Measurements from ENCODE around the gene FGF12.

The FGF12 gene

GRCh38 chr3:192685801-192686200 is 41.5 kb downstream of the FGF12 start:
- DNase-seq (ENCODE audit: low read depth in 1 of 2, low spot score in 1 of 2), result no peak

GRCh38 chr3:192684151-192684550 is 43.2 kb downstream of the FGF12 start:
- no peak for DNase-seq (ENCODE audit: low read depth in 1 of 2, low spot score in 1 of 2)

- no peak for DNase-seq (ENCODE audit: low read depth in 1 of 2, low spot score in 1 of 2)
Measured at GRCh38 chr3:192675958-192676649, 51.2 kb downstream of the FGF12 start.

- no peak for DNase-seq (ENCODE audit: low read depth in 1 of 2, low spot score in 1 of 2)
Measured at GRCh38 chr3:192655628-192656027, 71.7 kb downstream of the FGF12 start.

GRCh38 chr3:192655040-192655439 is 72.3 kb downstream of the FGF12 start:
- DNase-seq (ENCODE audit: low read depth in 1 of 2, low spot score in 1 of 2), result no peak

GRCh38 chr3:192653862-192654261 is 73.5 kb downstream of the FGF12 start:
- DNase-seq (ENCODE audit: low read depth in 1 of 2, low spot score in 1 of 2), result no peak

GRCh38 chr3:192652727-192653126 is 74.6 kb downstream of the FGF12 start:
- DNase-seq (ENCODE audit: low read depth in 1 of 2, low spot score in 1 of 2), result no peak

- DNase-seq (ENCODE audit: low read depth in 1 of 2, low spot score in 1 of 2), result no peak
Measured at GRCh38 chr3:192651836-192652512, 75.4 kb downstream of the FGF12 start.

GRCh38 chr3:192645437-192645836 is 81.9 kb downstream of the FGF12 start:
- no peak for DNase-seq (ENCODE audit: low read depth in 1 of 2, low spot score in 1 of 2)

GRCh38 chr3:192642651-192643050 is 84.7 kb downstream of the FGF12 start:
- DNase-seq (ENCODE audit: low read depth in 1 of 2, low spot score in 1 of 2), result no peak

- no peak for DNase-seq (ENCODE audit: low read depth in 1 of 2, low spot score in 1 of 2)
Measured at GRCh38 chr3:192641919-192642318, 85.4 kb downstream of the FGF12 start.

GRCh38 chr3:192639987-192640386 is 87.4 kb downstream of the FGF12 start:
- no peak for DNase-seq (ENCODE audit: low read depth in 1 of 2, low spot score in 1 of 2)

GRCh38 chr3:192637803-192638202 is 89.5 kb downstream of the FGF12 start:
- DNase-seq (ENCODE audit: low read depth in 1 of 2, low spot score in 1 of 2), result no peak

GRCh38 chr3:192636517-192637444 is 90.6 kb downstream of the FGF12 start:
- no peak for DNase-seq (ENCODE audit: low read depth in 1 of 2, low spot score in 1 of 2)

- DNase-seq (ENCODE audit: low read depth in 1 of 2, low spot score in 1 of 2), result no peak
Measured at GRCh38 chr3:192629429-192629828, 97.9 kb downstream of the FGF12 start.

GRCh38 chr3:192621909-192622308 is 105.4 kb downstream of the FGF12 start:
- DNase-seq (ENCODE audit: low read depth in 1 of 2, low spot score in 1 of 2), result no peak

- DNase-seq (ENCODE audit: low read depth in 1 of 2, low spot score in 1 of 2), result no peak
Measured at GRCh38 chr3:192620275-192620674, 107.1 kb downstream of the FGF12 start.

- DNase-seq (ENCODE audit: low read depth in 1 of 2, low spot score in 1 of 2), result no peak
Measured at GRCh38 chr3:192611411-192611810, 115.9 kb downstream of the FGF12 start.

- no peak for DNase-seq (ENCODE audit: low read depth in 1 of 2, low spot score in 1 of 2)
Measured at GRCh38 chr3:192608726-192609600, 118.4 kb downstream of the FGF12 start.

GRCh38 chr3:192607798-192608197 is 119.5 kb downstream of the FGF12 start:
- no peak for DNase-seq (ENCODE audit: low read depth in 1 of 2, low spot score in 1 of 2)

GRCh38 chr3:192597913-192598312 is 129.4 kb downstream of the FGF12 start:
- DNase-seq (ENCODE audit: low read depth in 1 of 2, low spot score in 1 of 2), result no peak
